Body of pancreas (tissue), 4 donors: ENCODE results near the gene PLA2G4B. TPM values are rescaled to one million over a fixed set of nuclear protein-coding genes. Genes with fewer than 3 reads are reported as not detected.

ENCODE experiments used
- ATAC-seq: fragments of 150-250 bp; one replicate; pipeline ENCODE4 v1.9.1; 2016
- DNase-seq, 4 donors: peaks; one replicate each; pipeline ENCODE4 v3.0.0-alpha.2; 2019
- H3K27ac ChIP-seq, 4 donors: fragments of 200-600 bp; sonication (generic); 1 replicate in 3 of 4; 2 replicates in 1 of 4; pipeline versions ENCODE4 v1.5.1 to v1.6.1; 2016 to 2019; ENCODE audit warnings: mild to moderate bottlenecking in 1 of 4, mixed read lengths in 1 of 4, moderate library complexity in 1 of 4
- H3K27me3 ChIP-seq, 2 donors: fragments of 200-600 bp; sonication (generic); one replicate each; pipeline ENCODE4 v1.6.0; 2016; ENCODE audit warnings: mild to moderate bottlenecking in 1 of 2
- H3K36me3 ChIP-seq, 2 donors: fragments of 200-600 bp; sonication (generic); replicated peaks in 1 of 2; 2 replicates each; pipeline ENCODE4 v1.5.1; 2016; ENCODE audit warnings: low read depth in 2 of 2; ENCODE audit not compliant: insufficient read depth in 1 of 2
- H3K4me1 ChIP-seq: fragments of 200-600 bp; sonication (generic); one replicate; pipeline ENCODE4 v1.6.0; 2016
- H3K4me3 ChIP-seq, 2 donors: fragments of 200-600 bp; sonication (generic); 1 replicate in 1 of 2; 2 replicates in 1 of 2; pipeline ENCODE4 v1.5.1; 2016 to 2019
- H3K9me3 ChIP-seq, 3 donors: fragments of 200-600 bp; sonication (generic); 1 replicate in 2 of 3; 2 replicates in 1 of 3; pipeline ENCODE4 v1.5.1; 2016
- CTCF ChIP-seq, 7 experiments: fragments of 450-650 bp in 4 of 7; fragments of 200-600 bp in 3 of 7; sonication (generic) in 3 of 7; IDR thresholded peaks; one replicate each; pipeline ENCODE4 v1.5.1; 2016 to 2019; ENCODE audit warnings: antibody characterized with exemption in 7 of 7
- POLR2A ChIP-seq, 3 donors: fragments of 450-650 bp; IDR thresholded peaks; one replicate each; pipeline ENCODE4 v1.6.1; 2016; ENCODE audit warnings: antibody characterized with exemption in 3 of 3, mild to moderate bottlenecking in 2 of 3
- WGBS, 2 donors: methylation state at CpG; one replicate each; pipeline ENCODE4 v1.1.5; 2017; 5-methylcytosine and 5-hydroxymethylcytosine counted together
- intact Hi-C: fragments of 100-400 bp; cut with DNase I; formaldehyde crosslinking; loops from one replicate; pipeline ENCODE4 v1.15.1; 2023
- total RNA-seq, 2 donors: library from RNA; depleted of rRNA; stranded (reverse); fragments of >200 nt; gene quantifications; one replicate each; pipeline ENCODE4 v1.1.0, GENCODE V29; 2016

The PLA2G4B gene
- total RNA-seq, 2 donors from 2014 or later = 17.4 to 18.1 TPM

GRCh38 chr15:41834096-41834495, 4.6 kb upstream of the PLA2G4B start:
- ATAC-seq (no peak), DNase-seq (no peak)
- WGBS, 2 donors = 87 to 100% methylated on average over 3 of the region's 3 CpGs
- Histone ChIP-seq H3K9me3 (no peaks in the 10 kb centered on the region), H3K27ac (no peak overlapping the region), H3K4me3 (no peak overlapping the region), H3K27me3 (no peaks in the 10 kb centered on the region), H3K36me3 (no peaks in the 10 kb centered on the region), H3K4me1 (peaks cover 24% of the 10 kb centered on the region)
- intact Hi-C loops = no loop called here
- TF ChIP-seq CTCF (IDR thresholded peaks at IDR 0.05) (no peak), POLR2A (IDR thresholded peaks at IDR 0.05) (no peak)

GRCh38 chr15:41836073-41836472, 2.6 kb upstream of the PLA2G4B start:
- Histone ChIP-seq H3K4me3 (no peak overlapping the region), H3K27me3 (no peaks in the 10 kb centered on the region), H3K36me3 (peaks cover 0 to 2% of the 10 kb centered on the region in 2 donors), H3K4me1 (peaks cover 10% of the 10 kb centered on the region), H3K9me3 (no peaks in the 10 kb centered on the region), H3K27ac (no peak overlapping the region)
- no peak for TF ChIP-seq POLR2A (IDR thresholded peaks at IDR 0.05)
- ATAC-seq (no peak), DNase-seq (no peak)
- intact Hi-C loops = no loop called here
- 83 to 88% methylated on average over 6 of the region's 6 CpGs for WGBS, 2 donors

GRCh38 chr15:41836713-41837454, 1.8 kb upstream of the PLA2G4B start:
- DNase-seq (no peak), ATAC-seq (no peak)
- 96 to 99% methylated on average over 12 to 22 of the region's 23 CpGs for WGBS, 2 donors
- Histone ChIP-seq H3K27me3 (no peaks in the 10 kb centered on the region), H3K36me3 (peaks cover 0 to 2% of the 10 kb centered on the region in 2 donors), H3K4me1 (peaks cover 10% of the 10 kb centered on the region), H3K9me3 (no peaks in the 10 kb centered on the region), H3K4me3 (no peak overlapping the region), H3K27ac (no peak overlapping the region)
- intact Hi-C loops = no loop called here
- TF ChIP-seq CTCF (IDR thresholded peaks at IDR 0.05) (no peak), POLR2A (IDR thresholded peaks at IDR 0.05) (no peak)

GRCh38 chr15:41839781-41840491, 1.3 kb downstream of the PLA2G4B start:
- DNase-seq (no peak), ATAC-seq (no peak)
- intact Hi-C loops = no loop called here
- Histone ChIP-seq H3K4me3 (no peak overlapping the region), H3K4me1 (peaks cover 10% of the 10 kb centered on the region), H3K9me3 (no peaks in the 10 kb centered on the region), H3K27me3 (no peaks in the 10 kb centered on the region), H3K27ac (no peak overlapping the region), H3K36me3 (peaks cover 0 to 6% of the 10 kb centered on the region in 2 donors)
- TF ChIP-seq POLR2A (IDR thresholded peaks at IDR 0.05) = no peak
- TF ChIP-seq CTCF (IDR thresholded peaks at IDR 0.05) = no peak
- WGBS, 2 donors = 91% methylated on average over 12 to 16 of the region's 16 CpGs

- Histone ChIP-seq H3K36me3 (peaks cover 0 to 8% of the 10 kb centered on the region in 2 donors), H3K9me3 (no peaks in the 10 kb centered on the region), H3K4me3 (no peak overlapping the region), H3K27ac (no peak overlapping the region), H3K4me1 (peaks cover 10% of the 10 kb centered on the region), H3K27me3 (no peaks in the 10 kb centered on the region)
- intact Hi-C loops = no loop called here
- WGBS, 2 donors = 84 to 95% methylated on average over 15 of the region's 15 CpGs
- no peak for ATAC-seq
- TF ChIP-seq POLR2A (IDR thresholded peaks at IDR 0.05) (no peak), CTCF (IDR thresholded peaks at IDR 0.05) (no peak)
- no peak for DNase-seq
Measured at GRCh38 chr15:41840673-41841072, 2.0 kb downstream of the PLA2G4B start.
